A549 (cell line): ENCODE results near the gene CUX1.

Experiments used
- CHD2 ChIP-seq: fragments of 150-350 bp; IDR thresholded peaks from 2 replicates; pipeline ENCODE4 v1.6.1; 2014; ENCODE audit warnings: low read length; ENCODE audit not compliant: partially characterized antibody
- CTCF ChIP-seq: fragments of >200 bp; sonication (Bioruptor Twin); formaldehyde crosslinking; IDR thresholded peaks from 3 replicates; pipeline ENCODE4 v1.5.1; 2016
- FOXS1 ChIP-seq: fragments of 250-450 bp; sonication (Bioruptor Pico); IDR thresholded peaks from 2 replicates; pipeline ENCODE4 v1.5.0; 2020; ENCODE audit warnings: mild to moderate bottlenecking, moderate library complexity
- JUN ChIP-seq, 2 experiments: fragments of >200 bp; sonication (Bioruptor Twin); formaldehyde crosslinking; IDR thresholded peaks; 2 replicates in 1 of 2; 3 replicates in 1 of 2; pipeline ENCODE4 v1.6.1; 2016 to 2017
- REST ChIP-seq: fragments of 200-600 bp; sonication (generic); IDR thresholded peaks from 2 replicates; pipeline ENCODE4 v1.6.1; 2016; ENCODE audit warnings: antibody characterized with exemption, mild to moderate bottlenecking, moderate library complexity

GRCh38 chr7:101993311-101993710 is 175.9 kb downstream of the CUX1 start:
- no peak for TF ChIP-seq CHD2
- TF ChIP-seq FOXS1 (CRISPR knock-in tag): no peak
- TF ChIP-seq CTCF: no peak
- no peak for TF ChIP-seq REST
- no peak for TF ChIP-seq JUN (IDR thresholded peaks at IDR 0.05)
